LNCaP clone FGC (cell line): ENCODE measurements around the gene SIGLEC9.
A peak's percentile ranks its signal among the peaks of the same experiment; 100 is the strongest.

Source experiments
- DNase-seq: peaks from one replicate; pipeline ENCODE4 v3.0.0-alpha.2; 2011; ENCODE audit warnings: low read depth
- H3K4me3 ChIP-seq: 2 replicates; pipeline ENCODE4 v1.5.1; 2011; ENCODE audit warnings: mild to moderate bottlenecking, low read depth, low read length, control low read depth
- CTCF ChIP-seq: IDR thresholded peaks from 2 replicates; pipeline ENCODE4 v1.5.1; 2012; ENCODE audit warnings: mild to moderate bottlenecking; ENCODE audit not compliant: control insufficient read depth, insufficient read depth; ENCODE audit errors: extremely low read depth

SIGLEC9 gene

GRCh38 chr19:51091126-51091525, 33.6 kb upstream of the SIGLEC9 start:
- no peak for TF ChIP-seq CTCF
- DNase-seq = no peak
- no peak overlapping the region for H3K4me3 ChIP-seq

- no peak for DNase-seq
- H3K4me3 ChIP-seq = no peak overlapping the region
- no peak for TF ChIP-seq CTCF
These were observed 32.5 kb upstream of the SIGLEC9 start for GRCh38 chr19:51091895-51092873.

- no peak for DNase-seq
- no peak for TF ChIP-seq CTCF
- no peak overlapping the region for H3K4me3 ChIP-seq
These were observed 31.6 kb upstream of the SIGLEC9 start for GRCh38 chr19:51093101-51093500.

- no peak overlapping the region for H3K4me3 ChIP-seq
- no peak for TF ChIP-seq CTCF
- no peak for DNase-seq
These were observed 31.0 kb upstream of the SIGLEC9 start for GRCh38 chr19:51093510-51094345.

GRCh38 chr19:51094696-51095279, 29.9 kb upstream of the SIGLEC9 start:
- H3K4me3 ChIP-seq = no peak overlapping the region
- no peak for DNase-seq
- peak; percentile 69 for TF ChIP-seq CTCF

GRCh38 chr19:51096473-51097165, 28.1 kb upstream of the SIGLEC9 start:
- peak; percentile 65 for TF ChIP-seq CTCF
- DNase-seq = no peak
- no peak overlapping the region for H3K4me3 ChIP-seq
